ENCODE measurements around the gene IVD.

Gene IVD

DNA sequence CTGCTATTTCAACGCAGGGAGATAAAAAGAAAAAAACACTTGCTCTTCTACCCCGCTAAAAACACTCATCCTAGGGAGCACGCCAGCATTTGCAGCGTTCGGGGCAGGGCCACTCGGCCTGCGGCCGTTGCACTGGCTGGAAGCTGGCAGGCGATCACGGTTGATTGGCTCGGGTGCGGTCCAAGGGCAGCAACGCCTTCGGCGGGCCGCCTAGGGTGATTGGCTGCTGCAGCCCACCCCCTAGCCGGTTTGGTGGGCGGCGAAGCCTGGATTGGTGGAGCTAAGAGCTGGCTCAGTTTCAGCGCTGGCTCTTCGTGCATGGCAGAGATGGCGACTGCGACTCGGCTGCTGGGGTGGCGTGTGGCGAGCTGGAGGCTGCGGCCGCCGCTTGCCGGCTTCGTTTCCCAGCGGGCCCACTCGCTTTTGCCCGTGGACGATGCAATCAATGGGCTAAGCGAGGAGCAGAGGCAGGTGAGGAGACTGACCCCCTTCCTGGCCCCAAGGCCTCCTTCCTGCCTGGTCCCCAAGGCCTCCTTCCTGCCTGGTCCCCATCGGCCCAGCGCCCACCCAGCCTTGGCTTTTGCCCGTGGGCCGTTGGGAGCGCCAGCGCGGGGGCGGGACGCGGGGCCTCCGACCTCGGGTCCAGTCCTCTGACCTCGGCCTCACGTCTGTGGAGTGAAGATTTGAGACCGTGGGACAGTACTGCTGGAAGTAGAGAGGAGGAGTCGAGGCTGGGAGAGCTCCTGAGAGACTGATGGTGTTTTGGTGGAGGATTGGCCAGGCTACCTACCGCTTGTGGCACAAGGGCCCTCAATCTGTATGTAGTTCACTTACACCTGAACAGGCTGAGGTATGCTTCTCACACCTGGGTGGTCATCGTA is at the start of gene IVD:
TSS of gene IVD (plus strand) at position 295 of the 881 bp plus-strand sequence. CDS start at position 328, 33 bp downstream.
- peak; percentile 78 for DNase-seq (ENCODE audit: low read depth)

DNA sequence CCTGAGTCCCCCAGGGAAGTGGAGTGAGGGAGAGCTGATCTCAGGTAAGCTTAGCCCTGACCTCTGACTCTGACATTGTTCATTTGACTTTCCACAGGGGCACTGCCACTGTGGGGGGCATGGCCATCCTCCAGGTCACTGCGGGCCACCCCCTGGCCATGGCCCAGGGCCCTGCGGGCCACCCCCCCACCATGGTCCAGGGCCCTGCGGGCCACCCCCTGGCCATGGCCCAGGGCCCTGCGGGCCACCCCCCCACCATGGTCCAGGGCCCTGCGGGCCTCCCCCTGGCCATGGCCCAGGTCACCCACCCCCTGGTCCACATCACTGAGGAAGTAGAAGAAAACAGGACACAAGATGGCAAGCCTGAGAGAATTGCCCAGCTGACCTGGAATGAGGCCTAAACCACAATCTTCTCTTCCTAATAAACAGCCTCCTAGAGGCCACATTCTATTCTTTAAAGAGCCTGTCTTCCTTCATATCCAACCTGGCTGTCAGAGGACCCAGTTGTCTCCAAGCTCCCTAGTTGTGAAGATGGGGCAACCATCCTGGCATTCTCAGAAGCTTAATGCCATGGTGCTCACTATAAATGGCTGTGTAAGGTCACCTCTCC is 49.5 kb upstream of the IVD start:
- no peak for DNase-seq (ENCODE audit: low read depth)

DNA sequence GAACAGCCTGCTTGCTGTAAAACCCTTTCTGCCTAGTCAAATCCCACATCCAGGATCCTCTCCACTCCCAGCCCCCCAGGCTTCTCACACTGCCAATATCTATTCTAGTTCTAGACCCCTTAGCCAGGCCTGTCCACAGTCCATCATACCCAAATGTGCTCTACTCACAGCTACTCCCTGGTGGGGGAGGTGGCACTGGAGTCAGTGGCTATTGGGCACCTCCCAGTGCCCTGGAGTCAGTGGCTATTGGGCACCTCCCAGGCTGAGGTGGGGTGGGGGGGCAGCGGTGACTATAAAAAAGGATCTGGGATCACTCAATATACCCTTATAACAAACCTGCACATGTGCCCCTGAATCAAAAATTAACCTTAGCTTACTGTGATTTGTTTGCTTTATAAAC is 48.3 kb upstream of the IVD start:
- DNase-seq (ENCODE audit: low read depth) = no peak

GRCh38 chr15:40357723-40358470 is 47.7 kb upstream of the IVD start, which contains the start of gene DISP2:
TSS of gene DISP2 (plus strand) at chr15:40358219. CDS start at chr15:40358322, 103 bp downstream.
- peak; percentile 82 for DNase-seq (ENCODE audit: low read depth)

DNA sequence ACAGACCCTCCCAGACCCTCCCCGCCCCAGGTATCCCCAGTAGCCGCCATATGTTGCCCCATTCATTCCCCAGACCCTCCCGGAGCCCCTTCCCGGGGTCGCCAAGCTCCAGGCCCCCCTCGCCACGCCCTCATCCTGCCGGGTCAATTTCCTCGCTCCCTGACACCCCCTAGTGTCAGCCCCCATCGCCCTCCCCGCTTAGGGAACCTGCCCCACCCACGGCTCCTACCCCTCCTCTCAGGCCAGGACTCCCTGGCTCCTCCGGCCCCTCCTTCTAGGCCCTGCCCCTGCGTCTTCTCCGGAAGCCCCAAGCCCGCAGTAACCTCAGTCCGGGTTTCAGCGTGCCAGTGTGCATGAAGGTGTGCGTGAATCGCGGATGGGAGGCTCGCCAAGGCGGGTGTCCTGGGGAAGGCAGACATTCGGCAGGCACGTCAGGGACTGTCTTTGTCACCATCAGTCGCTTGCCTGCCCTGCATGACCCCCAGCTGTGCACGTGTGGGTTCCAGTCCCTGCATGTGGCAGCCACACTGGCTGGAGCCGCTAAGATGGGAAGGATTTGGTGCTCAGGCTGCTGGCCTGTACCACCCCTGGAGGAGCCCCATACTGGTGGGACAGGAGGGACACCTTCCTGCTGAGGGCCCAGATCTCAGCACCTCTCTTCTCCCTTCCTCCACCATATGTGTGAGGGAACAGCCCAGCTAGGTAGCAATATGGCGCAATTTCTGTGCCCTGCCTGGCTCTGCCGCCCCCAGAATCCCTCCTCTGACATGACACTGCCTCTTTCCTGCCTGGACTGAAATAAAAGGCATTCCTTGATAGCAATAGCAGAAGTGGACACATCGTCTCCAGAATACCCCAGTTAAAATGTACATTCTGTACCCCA is 46.9 kb upstream of the IVD start:
- no peak for DNase-seq (ENCODE audit: low read depth)

- no peak for DNase-seq (ENCODE audit: low read depth)
Measured at GRCh38 chr15:40360015-40360414, 45.6 kb upstream of the IVD start.

- no peak for DNase-seq (ENCODE audit: low read depth)
Measured at GRCh38 chr15:40361640-40362039, 44.0 kb upstream of the IVD start.

- DNase-seq (ENCODE audit: low read depth) = no peak
Measured at GRCh38 chr15:40363611-40364010, 42.0 kb upstream of the IVD start.

- no peak for DNase-seq (ENCODE audit: low read depth)
Measured at GRCh38 chr15:40364251-40364650, 41.3 kb upstream of the IVD start.

DNA sequence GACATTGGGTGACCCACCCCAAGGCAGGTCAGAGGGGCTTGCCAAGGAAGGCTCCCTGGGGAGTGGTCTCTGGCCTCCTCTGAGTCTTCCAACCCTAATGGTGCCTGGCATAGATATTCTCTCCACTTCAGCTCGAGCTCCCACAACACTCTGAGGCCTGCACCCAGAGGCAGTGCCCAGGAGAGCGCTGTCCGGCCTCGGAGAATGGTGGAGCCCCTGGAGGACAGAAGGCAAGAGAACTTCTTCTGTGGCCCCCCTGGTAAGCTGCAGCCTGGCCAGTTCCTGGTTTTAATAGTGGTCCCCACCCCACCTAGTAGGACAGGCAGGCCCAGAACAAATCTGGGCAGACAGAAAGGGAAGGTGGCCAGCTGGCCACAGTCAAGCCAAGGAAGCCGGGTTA is 40.6 kb upstream of the IVD start:
- DNase-seq (ENCODE audit: low read depth) = no peak

DNA sequence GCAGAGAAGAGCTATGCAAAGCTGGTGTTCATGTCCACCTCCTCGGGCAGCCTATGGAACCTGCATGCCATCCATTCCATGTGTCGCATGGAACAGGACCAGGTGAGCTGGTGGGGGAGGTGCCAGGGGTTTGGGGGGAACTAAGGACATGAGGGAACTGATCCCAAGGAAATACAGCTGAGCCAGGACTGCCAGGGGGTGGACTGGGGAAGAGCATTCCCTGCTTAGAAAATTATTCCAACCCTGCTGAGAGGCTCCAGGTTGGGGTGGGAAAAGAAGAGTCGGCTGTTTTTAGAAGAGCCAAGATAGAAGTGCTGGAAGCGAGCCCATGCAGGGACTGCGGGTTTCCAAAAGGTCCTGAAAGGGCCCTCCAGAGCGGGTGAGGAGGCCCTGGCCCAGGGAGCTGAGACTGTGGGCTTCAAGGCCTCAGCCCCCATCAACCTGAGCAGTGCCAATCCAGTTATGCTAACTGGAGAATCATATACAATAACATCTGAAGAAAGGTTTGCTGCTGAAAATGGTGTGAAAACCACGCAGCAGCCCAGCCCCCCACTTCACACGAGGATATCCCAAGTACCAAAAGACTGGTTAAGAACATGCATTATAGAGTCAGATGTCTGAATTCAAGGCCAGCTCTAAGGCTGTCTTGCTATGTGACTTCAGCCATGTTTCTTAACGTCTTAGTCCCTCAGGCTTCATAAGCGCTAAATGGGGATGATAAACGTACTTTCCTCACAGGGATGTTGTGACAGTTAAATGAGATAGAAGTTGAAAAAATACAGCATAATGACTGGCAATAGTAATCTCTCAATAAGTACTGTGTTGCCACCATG is 39.8 kb upstream of the IVD start:
- no peak for DNase-seq (ENCODE audit: low read depth)

- DNase-seq (ENCODE audit: low read depth) = no peak
Measured at GRCh38 chr15:40366457-40367370, 38.9 kb upstream of the IVD start.

DNA sequence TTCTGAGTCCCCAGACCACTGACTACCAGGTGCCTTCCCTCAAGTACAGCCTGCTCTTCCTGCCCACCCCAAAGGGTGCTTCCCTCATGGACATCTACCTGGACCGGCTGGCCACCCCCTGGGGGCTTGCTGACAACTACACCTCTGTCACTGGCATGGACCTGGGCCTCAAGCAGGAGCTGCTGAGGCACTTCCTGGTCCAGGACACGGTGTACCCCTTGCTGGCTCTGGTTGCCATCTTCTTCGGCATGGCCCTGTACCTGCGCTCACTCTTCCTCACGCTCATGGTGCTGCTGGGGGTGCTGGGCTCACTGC is 38.3 kb upstream of the IVD start:
- DNase-seq (ENCODE audit: low read depth) = no peak

DNA sequence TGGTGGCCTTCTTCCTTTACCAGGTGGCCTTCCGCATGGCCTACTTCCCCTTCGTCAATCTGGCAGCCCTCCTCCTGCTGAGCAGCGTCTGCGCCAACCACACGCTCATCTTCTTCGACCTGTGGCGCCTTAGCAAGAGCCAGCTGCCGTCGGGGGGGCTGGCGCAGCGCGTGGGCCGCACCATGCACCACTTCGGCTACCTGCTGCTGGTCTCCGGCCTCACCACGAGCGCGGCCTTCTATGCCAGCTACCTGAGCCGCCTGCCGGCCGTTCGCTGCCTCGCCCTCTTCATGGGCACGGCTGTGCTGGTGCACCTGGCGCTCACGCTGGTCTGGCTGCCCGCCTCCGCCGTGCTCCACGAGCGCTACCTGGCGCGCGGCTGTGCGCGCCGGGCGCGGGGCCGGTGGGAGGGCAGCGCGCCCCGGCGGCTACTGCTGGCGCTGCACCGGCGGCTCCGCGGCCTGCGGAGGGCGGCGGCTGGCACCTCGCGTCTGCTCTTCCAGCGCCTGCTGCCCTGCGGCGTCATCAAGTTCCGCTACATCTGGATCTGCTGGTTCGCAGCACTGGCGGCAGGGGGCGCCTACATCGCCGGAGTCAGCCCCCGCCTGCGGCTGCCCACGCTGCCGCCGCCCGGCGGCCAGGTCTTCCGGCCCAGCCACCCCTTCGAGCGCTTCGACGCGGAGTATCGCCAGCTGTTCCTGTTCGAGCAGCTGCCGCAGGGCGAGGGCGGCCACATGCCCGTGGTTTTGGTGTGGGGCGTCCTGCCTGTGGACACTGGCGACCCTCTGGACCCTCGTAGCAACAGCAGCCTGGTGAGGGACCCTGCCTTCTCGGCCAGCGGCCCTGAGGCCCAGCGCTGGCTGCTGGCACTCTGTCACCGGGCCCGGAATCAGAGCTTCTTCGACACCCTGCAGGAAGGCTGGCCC is 37.6 kb upstream of the IVD start:
- DNase-seq (ENCODE audit: low read depth) = peak; percentile 81

DNA sequence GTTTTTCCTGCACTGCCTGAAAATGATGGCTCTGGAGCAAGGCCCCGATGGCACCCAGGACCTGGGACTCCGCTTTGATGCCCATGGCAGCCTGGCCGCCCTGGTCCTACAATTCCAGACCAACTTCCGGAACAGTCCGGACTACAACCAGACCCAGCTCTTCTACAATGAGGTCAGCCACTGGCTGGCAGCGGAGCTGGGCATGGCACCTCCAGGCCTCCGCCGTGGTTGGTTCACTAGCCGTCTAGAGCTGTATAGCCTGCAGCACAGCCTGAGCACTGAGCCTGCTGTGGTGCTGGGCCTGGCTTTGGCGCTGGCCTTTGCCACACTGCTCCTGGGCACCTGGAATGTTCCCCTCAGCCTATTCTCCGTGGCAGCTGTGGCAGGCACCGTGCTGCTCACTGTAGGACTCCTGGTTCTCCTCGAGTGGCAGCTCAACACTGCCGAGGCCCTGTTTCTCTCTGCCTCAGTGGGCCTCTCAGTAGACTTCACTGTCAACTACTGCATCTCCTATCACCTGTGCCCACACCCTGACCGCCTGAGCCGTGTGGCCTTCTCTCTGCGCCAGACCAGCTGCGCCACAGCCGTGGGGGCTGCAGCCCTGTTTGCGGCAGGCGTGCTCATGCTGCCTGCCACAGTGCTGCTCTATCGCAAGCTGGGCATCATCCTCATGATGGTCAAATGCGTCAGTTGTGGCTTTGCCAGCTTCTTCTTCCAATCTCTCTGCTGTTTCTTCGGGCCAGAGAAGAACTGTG is 36.7 kb upstream of the IVD start:
- DNase-seq (ENCODE audit: low read depth) = no peak

GRCh38 chr15:40369474-40369869 is 36.1 kb upstream of the IVD start:
- DNase-seq (ENCODE audit: low read depth) = no peak

GRCh38 chr15:40369971-40370370 is 35.6 kb upstream of the IVD start:
- DNase-seq (ENCODE audit: low read depth) = no peak

- no peak for DNase-seq (ENCODE audit: low read depth)
Measured at GRCh38 chr15:40372981-40373380, 32.6 kb upstream of the IVD start.

All from activated T-helper 1 cell treated with Interleukin-2 at 50 U/mL for 16 hours (primary cell).